Measurements from ENCODE around the gene TEKT5. TPM values are rescaled to one million over a fixed set of nuclear protein-coding genes. Genes with fewer than 3 reads are reported as not detected.

Gene TEKT5
- total and polyA plus RNA-seq, 11 donors, result 0.51 to 2.8 TPM; not detected in 9

GRCh38 chr16:10657925-10658324, 36.8 kb downstream of the TEKT5 start:
- TF ChIP-seq, protein P1, sequence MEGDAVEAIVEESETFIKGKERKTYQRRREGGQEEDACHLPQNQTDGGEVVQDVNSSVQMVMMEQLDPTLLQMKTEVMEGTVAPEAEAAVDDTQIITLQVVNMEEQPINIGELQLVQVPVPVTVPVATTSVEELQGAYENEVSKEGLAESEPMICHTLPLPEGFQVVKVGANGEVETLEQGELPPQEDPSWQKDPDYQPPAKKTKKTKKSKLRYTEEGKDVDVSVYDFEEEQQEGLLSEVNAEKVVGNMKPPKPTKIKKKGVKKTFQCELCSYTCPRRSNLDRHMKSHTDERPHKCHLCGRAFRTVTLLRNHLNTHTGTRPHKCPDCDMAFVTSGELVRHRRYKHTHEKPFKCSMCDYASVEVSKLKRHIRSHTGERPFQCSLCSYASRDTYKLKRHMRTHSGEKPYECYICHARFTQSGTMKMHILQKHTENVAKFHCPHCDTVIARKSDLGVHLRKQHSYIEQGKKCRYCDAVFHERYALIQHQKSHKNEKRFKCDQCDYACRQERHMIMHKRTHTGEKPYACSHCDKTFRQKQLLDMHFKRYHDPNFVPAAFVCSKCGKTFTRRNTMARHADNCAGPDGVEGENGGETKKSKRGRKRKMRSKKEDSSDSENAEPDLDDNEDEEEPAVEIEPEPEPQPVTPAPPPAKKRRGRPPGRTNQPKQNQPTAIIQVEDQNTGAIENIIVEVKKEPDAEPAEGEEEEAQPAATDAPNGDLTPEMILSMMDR (IDR thresholded peaks at IDR 0.05), result no peak
- TF ChIP-seq POLR2A (IDR thresholded peaks at IDR 0.05), result no peak
- Histone ChIP-seq H3K9me3 (no peaks in the 10 kb centered on the region), H3K27ac (no peak overlapping the region), H3K4me3 (no peak overlapping the region), H3K4me1 (peaks cover 0 to 1% (median 0%) of the 10 kb centered on the region in 12 donors), H3K36me3 (no peaks in the 10 kb centered on the region), H3K27me3 (no peaks in the 10 kb centered on the region)
- intact Hi-C loops (cut with DNase I), result no loop called here
- 89 to 96% (median 93%) methylated on average over 4 of the region's 4 CpGs for WGBS, 4 donors
- ATAC-seq (no peak), DNase-seq (no peak)

DNA sequence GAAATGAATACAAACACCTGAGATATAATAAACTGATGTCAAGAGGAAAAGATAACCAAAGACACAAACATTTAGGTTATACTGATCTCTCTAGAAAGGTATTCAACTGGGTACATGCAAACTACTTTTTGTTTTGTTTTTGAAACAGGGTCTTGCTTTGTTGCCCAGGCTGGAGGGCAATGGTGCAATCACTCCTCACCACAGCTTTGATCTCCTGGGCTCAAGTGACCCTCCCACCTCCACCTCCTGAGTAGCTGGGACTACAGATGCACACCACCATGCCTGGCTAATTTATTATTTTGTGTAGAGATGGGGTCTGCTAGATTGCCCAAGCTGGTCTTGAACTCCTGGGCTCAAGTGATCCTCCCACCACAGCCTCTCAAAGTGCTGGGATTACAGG, 38.1 kb downstream of the TEKT5 start:
- Histone ChIP-seq H3K4me3 (no peak overlapping the region), H3K27me3 (no peaks in the 10 kb centered on the region), H3K4me1 (no peaks in the 10 kb centered on the region), H3K9me3 (no peaks in the 10 kb centered on the region), H3K27ac (no peak overlapping the region), H3K36me3 (no peaks in the 10 kb centered on the region)
- intact Hi-C loops (cut with DNase I), result no loop called here
- DNase-seq, result no peak
- no peak for ATAC-seq
- TF ChIP-seq POLR2A (IDR thresholded peaks at IDR 0.05), result no peak
- TF ChIP-seq, protein P1 (IDR thresholded peaks at IDR 0.05), result no peak

GRCh38 chr16:10655415-10655977, 39.2 kb downstream of the TEKT5 start:
- Histone ChIP-seq H3K36me3 (no peaks in the 10 kb centered on the region), H3K27ac (no peak overlapping the region), H3K9me3 (no peaks in the 10 kb centered on the region), H3K27me3 (no peaks in the 10 kb centered on the region), H3K4me3 (no peak overlapping the region), H3K4me1 (no peaks in the 10 kb centered on the region)
- ATAC-seq, result no peak
- DNase-seq, result no peak
- TF ChIP-seq POLR2A (IDR thresholded peaks at IDR 0.05), result no peak
- TF ChIP-seq, protein P1 (IDR thresholded peaks at IDR 0.05), result no peak
- intact Hi-C loops (cut with DNase I), result no loop called here

GRCh38 chr16:10654592-10655414, 39.9 kb downstream of the TEKT5 start:
- ATAC-seq, result no peak

More at GRCh38 chr16:10654592-10655414, 39.9 kb downstream of the TEKT5 start:
- no peak for DNase-seq
- WGBS, 4 donors, result 67 to 80% (median 71%) methylated on average over 8 of the region's 8 CpGs
- Histone ChIP-seq H3K9me3 (no peaks in the 10 kb centered on the region), H3K27me3 (no peaks in the 10 kb centered on the region), H3K36me3 (no peaks in the 10 kb centered on the region), H3K27ac (no peak overlapping the region), H3K4me3 (no peak overlapping the region), H3K4me1 (no peaks in the 10 kb centered on the region)
- intact Hi-C loops (cut with DNase I), result no loop called here
- no peak for TF ChIP-seq POLR2A (IDR thresholded peaks at IDR 0.05)
- TF ChIP-seq, protein P1 (IDR thresholded peaks at IDR 0.05), result no peak

Measured in heart left ventricle (tissue), 16 donors.